HG03442 (cell line): ENCODE data around the gene PLVAP.

Source experiments
- ATAC-seq: cut with Tn5 transposase; IDR thresholded peaks from one replicate; pipeline ENCODE4 v1.9.1; 2021; ENCODE audit warnings: mild to moderate bottlenecking, moderate library complexity; ENCODE audit not compliant: unreplicated experiment

Gene PLVAP

DNA sequence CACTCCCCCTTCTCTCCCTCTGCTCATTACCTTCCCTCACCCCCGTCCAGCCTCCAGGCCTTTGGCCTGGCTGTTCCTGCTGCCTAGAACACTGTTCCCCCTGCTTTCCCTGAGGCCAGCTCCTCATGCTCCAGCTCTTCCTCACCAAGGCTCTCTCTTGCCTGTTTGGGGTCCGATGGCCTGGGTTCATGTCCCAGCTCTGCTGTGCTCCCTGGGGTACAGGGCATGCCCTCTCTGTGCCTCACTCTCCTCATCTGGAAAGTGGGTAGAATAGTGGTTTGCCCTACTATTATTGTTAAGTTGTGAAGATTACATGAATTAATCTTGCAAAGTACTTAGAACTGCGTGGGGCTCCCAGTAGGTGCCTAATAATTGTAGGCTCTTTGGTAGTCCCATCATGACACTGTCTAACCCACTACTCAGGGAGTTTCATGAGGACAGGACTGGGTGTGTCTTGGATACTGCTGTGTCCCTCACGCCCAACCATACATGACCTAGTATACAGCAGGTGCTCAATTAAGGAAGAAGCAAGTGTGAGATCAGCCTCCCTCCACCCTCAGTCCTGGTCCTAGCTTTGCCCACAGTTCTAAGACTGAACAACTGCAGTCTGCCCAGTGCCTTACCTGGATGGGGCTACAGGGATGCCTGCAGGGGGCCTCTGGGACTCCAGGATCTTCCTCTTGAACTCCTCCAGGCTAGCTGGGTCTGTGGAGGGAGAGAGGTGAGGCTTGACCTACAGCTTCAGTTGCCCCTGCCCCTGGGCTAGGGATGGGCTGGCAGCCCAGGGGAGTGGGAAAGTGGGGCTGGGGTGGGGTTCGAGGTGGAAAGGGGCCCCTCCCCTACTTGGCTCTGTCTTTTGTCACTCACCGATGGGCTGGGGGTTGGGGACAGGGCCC, 17.0 kb downstream of the PLVAP start:
- no peak for ATAC-seq

GRCh38 chr19:17358395-17358794, 18.7 kb downstream of the PLVAP start:
- ATAC-seq: no peak

DNA sequence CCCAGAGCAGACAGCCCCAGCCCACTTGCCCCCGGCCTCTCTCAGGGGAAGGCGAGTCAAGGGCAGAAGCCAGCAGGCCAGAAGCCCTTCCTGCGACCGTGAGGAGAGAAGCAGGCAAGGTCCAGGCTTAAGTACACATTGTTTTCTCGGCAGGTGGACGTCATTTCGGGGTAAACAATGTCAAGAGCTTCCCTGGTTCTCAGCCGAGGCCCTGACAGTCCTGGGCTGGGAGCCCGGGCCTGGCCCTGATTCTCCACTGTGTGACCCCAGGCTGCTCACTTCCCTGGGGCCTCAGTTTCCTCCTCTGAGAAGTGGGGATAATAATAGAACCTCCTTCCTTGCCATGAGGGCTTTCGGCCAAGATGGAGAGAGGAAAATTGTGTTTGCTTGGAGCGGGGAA, 19.4 kb downstream of the PLVAP start:
- no peak for ATAC-seq

DNA sequence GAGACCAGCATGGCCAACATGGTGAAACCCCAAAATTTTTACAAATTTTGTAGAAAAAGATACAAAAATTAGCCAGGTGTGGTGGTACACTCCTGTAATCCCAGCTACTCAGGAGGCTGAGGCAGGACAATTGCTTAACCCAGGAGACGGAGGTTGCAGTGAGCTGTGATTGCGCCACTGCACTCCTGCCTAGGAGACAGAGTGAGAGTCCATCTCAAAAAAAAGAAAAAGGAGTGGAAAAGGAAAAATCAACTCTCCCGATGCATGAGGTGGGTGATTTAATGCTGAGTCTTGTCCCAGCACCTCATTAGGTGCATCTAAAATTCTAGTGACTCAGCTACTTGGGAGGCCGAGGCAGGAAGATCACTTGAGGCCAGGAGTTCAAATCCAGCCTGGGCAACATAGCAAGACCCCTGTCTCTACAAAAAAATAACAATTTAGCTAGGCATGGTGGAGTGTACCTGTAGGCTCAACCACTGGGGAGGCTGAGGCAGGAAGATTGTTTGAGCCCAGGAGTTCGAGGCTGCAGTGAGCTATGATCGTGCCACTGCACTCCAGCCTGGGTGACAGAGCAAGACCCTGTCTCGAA, 20.0 kb downstream of the PLVAP start:
- ATAC-seq: no peak

DNA sequence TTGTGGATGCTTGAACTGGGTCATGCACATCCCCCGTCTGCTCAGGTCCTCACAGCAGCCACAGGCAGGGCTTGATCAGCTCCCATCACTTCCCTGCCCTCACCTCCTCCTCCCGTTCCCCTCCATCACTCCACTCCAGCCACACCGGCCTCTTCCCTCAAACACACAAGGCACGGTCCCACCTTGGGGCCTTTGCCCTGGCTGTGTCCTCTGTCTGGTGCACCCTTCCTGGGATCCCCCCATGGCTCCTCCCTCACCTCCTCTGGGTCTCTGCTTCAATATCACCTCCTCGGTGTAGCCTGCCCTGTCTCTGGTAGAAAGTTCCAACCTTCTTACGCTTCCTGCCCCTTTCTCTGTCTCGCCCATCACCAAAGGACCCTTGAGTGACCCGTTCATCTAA, 23.8 kb downstream of the PLVAP start:
- no peak for ATAC-seq

DNA sequence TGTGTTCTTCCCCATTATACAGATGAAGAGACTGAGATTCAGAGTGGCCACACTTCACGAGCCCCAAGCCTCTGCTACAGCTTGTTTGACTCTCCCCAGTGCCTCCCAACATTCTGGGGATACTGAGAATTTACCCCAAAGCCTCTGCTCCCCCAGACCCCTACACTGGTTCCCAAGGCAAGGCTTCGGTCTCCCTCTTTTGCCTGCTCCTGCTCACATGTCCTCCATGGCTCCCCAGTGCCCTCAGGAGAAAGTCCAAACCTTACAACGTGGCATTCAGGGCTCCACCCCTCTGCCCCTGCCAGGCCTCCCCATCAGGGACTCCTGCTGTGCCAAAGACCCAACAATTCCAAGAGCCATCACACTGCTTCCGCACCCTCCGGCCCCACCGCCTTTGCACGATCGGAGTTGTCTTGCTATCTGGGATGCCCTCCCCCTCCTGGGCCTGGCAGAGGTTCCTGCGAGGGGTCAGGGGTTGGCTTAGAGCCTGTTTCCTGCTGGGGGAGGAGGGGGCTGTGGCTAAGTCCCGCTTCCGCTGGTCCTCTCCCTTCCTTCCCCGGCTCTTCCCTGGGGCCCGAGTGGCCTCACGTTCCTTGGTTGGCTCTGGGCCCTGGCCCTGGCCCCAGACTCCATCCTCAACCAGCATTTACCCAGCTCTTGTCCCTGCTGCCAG, 24.4 kb downstream of the PLVAP start:
- no peak for ATAC-seq

DNA sequence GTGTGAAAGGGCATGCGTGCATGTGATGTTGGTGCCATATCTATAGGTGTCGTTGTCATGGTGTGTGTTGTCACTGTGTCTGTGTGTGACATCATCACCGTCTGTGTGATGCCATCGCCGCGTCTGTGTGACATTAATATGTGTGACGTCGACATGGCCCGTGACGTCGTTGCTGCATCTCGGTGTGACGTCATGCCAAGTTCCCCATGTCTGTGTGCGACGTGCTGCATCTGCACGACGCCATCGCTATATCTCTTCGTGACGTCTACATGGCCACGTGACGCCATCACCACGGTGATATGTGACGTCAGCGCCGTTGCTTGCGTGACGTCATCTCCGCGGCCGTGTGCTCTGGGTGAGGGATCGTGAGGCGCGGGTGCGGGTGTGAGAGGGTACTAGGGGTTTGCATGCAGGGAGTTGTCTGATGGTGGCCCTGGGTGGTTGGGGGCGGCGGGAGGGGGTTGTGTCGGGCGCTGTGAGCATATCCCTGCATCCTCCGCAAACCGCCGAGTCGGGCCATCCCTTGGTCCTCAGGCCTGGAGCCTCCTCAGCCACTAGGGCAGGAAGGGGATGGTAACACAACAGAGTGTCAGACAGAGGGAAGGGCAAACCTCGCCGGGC, 25.2 kb downstream of the PLVAP start:
- no peak for ATAC-seq

GRCh38 chr19:17348700-17349099, 28.4 kb downstream of the PLVAP start:
- no peak for ATAC-seq

DNA sequence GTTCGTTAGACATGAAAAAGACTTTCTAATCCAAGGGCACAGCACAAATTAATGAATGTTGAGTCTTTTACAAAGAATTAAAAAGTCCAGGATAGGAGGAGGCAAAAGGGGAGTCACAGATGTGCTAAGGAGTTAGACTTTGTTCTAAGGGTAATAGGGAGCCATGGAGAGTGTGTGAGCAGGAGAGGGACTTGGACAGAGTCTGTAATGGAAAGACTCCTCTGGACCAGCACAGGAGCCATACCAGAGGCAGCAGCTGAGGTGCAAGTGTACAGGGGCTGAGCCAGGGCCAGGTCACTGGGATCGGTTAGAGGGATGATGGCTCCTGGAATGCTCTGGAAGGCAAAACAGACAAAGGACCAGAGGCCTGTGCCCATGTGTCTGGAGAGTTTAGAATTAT, 29.3 kb downstream of the PLVAP start:
- no peak for ATAC-seq

GRCh38 chr19:17347361-17347760, 29.8 kb downstream of the PLVAP start:
- ATAC-seq: no peak

DNA sequence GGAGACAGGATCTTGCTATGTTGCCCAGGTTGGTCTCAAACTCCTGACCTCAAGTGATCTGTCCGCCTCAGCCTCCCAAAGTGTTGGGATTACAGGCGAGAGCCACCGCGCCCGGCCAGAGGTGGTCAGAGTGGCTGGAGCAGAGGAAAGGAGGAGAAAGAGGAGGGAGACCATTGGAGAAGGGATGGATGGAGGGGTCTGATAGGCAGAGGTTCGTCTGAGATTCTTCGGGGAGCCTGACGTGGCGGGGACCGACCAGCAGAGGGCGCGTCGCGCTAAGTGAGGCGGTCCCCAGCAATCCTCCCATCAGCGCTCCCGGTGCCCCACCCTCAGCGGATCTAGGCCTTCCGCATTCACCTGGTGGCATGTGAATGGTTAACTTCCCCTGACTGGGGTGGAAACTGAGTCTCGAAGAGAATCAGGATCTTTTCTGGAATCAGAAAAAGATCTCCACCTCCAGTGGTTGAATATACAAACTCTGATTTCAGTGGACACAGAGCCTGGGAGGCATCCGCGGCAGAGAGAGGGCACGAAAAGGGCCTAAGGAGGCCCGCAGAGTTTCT, 31.0 kb downstream of the PLVAP start:
- ATAC-seq: no peak

DNA sequence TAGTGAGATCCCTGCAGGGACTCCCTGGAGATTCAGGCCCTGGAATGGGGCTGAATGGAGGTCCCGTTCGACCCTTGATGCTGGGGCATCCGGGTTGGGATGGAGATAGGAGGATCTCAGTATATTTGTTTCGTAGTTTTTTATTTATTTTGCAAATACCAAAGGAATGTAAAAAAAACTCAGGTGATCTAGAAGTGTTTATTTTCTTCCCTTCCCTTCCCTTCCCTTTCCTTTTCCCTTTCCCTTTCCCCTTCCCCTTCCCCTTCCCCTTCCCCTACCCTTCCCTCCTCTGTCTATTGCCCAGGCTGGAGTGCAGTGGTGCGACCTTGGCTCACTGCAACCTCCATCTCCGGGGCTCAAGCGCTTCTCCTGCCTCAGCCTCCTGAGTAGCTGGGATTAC, 35.3 kb downstream of the PLVAP start:
- no peak for ATAC-seq

DNA sequence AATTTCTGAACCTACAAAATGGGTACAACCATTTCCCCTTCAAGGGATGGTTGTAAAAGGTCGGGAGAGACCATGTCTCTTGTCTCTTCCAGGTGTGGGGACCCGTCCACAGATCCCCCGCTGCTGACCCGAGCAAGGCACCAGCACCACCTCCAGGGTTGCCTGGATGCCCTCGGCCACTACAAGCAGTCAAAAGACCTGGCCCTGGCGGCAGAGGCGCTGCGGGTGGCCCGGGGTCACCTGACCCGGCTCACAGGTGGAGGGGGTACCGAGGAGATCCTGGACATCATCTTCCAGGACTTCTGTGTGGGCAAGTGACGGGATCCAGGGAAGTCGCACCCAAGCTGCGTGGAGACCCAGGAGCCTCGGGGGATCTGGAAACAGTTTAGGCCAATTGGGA, 35.8 kb downstream of the PLVAP start:
- no peak for ATAC-seq

- no peak for ATAC-seq
Measured at GRCh38 chr19:17340871-17341357, 36.2 kb downstream of the PLVAP start.

GRCh38 chr19:17340302-17340870, 36.8 kb downstream of the PLVAP start:
- ATAC-seq: no peak

DNA sequence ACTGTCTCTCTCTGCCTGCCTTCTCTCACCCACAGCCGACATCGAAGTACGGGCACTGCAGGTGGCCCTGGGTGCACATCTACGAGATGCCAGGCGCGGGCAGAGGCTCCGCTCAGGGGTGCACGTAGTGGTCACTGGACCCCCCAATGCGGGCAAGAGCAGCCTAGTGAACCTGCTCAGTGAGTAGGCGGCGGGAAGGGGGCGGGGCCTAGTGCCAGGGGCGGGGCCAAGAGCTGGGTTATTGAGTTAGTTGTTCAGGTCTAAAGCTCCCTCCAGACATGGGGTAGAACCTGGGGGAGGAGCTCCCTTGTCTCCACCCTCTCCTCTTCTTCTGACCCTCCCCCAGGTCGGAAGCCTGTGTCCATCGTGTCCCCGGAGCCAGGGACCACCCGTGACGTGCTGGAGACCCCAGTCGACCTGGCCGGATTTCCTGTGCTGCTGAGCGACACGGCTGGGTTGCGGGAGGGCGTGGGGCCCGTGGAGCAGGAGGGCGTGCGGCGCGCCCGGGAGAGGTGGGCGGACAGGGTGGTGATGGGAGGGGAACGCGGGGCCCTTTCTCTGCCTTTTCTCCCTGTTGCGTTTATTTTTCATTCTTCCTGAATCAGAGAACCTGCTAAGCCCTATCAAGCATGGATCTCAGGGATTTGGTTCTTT, 37.9 kb downstream of the PLVAP start:
- no peak for ATAC-seq

- ATAC-seq: no peak
Measured at GRCh38 chr19:17338433-17339078, 38.6 kb downstream of the PLVAP start.

GRCh38 chr19:17337675-17338432, 39.3 kb downstream of the PLVAP start:
- no peak for ATAC-seq
